Adrenal gland (tissue), 5 donors: ENCODE data around the gene ATP6V1D.

Source experiments
- POLR2A ChIP-seq, 2 donors: fragments of 450-650 bp; IDR thresholded peaks; one replicate each; pipeline ENCODE4 v1.6.1; 2017; ENCODE audit warnings: antibody characterized with exemption in 2 of 2, mild to moderate bottlenecking in 2 of 2, moderate library complexity in 1 of 2
- TF ChIP-seq, protein P1 (sequence below), 6 experiments: fragments of 450-650 bp in 4 of 6; fragments of 200-600 bp in 2 of 6; sonication (generic) in 1 of 6; IDR thresholded peaks; 1 replicate in 5 of 6; 2 replicates in 1 of 6; pipeline versions ENCODE4 v1.5.1 to v1.8.0; 2016 to 2021; ENCODE audit warnings: antibody characterized with exemption in 6 of 6, mild to moderate bottlenecking in 2 of 6, moderate library complexity in 1 of 6
- donor health status: DM: no; HTN: no; CAD: no.

DNA sequence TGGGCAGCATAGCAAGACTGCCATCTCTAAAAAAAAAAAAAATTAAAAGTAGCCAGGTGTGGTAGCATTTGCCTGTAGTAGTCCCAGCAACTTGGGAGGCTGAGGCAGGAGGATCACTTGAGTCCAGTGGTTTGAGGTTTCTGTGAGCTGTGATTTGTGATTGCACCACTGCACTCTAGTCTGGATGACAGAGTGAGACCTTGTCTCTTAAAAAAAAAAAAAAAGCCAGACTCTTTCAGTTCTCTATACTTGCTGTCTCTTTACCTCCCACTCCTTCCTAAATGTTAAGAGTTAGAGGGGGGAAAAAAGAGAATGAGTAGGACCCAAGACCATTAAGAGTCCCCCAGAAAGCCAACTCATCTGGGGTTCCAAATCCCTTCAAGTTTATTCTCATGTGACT is 18.3 kb upstream of the ATP6V1D start:
- TF ChIP-seq, protein P1, sequence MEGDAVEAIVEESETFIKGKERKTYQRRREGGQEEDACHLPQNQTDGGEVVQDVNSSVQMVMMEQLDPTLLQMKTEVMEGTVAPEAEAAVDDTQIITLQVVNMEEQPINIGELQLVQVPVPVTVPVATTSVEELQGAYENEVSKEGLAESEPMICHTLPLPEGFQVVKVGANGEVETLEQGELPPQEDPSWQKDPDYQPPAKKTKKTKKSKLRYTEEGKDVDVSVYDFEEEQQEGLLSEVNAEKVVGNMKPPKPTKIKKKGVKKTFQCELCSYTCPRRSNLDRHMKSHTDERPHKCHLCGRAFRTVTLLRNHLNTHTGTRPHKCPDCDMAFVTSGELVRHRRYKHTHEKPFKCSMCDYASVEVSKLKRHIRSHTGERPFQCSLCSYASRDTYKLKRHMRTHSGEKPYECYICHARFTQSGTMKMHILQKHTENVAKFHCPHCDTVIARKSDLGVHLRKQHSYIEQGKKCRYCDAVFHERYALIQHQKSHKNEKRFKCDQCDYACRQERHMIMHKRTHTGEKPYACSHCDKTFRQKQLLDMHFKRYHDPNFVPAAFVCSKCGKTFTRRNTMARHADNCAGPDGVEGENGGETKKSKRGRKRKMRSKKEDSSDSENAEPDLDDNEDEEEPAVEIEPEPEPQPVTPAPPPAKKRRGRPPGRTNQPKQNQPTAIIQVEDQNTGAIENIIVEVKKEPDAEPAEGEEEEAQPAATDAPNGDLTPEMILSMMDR (IDR thresholded peaks at IDR 0.05): no peak
- TF ChIP-seq POLR2A (IDR thresholded peaks at IDR 0.05): no peak
